Suppressor macrophage (primary cell): ENCODE results near the gene NSA2.

Source experiments
- DNase-seq, 4 experiments: peaks; one replicate each; pipeline ENCODE4 v3.0.0-alpha.2; 2020 to 2022

NSA2 gene

DNA sequence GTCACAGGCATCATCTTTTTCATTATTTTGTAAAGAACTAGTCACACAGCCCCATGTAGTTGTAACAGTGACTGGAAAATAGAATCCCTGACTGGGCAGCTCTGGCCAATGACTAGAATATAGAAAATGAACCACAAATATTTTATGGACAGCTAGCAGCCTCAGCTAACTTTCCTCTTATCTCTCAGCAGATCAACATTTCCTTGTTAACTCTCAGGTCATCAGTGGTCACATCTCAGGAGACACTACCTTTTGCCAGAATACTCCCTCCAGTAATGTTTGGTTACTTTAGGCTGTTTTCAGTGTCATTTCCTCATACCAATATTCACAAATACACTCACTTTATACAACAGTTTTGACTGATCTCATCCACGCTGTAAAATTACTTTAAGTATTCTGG lies 55.2 kb downstream of the NSA2 start:
- DNase-seq: no peak

DNA sequence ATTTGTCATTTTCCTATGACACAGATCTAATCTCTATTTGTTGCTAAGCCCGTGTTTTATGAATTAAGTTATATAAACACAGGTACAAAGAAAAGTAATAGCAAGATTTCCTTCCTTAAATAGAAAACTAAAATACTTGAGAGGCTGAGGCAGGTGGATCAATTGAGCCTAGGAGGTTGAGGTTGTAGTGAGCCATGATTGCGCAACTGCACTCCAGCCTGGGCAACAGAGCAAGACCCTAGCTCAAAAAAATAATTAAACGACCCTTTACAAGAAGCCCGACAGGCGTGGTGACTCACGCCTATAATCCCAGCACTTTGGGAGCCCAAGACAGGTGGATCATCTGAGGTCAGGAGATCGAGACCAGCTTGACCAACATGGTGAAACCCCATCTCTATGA lies 62.4 kb downstream of the NSA2 start:
- DNase-seq: no peak
